GM12878 (cell line): ENCODE results near the gene ENTREP3. TPM values are rescaled to one million over a fixed set of nuclear protein-coding genes. Genes with fewer than 3 reads are reported as not detected.

Experiments used
- BCLAF1 ChIP-seq: fragments of 450-650 bp; IDR thresholded peaks from 2 replicates; pipeline ENCODE4 v1.6.1; 2017; ENCODE audit warnings: antibody characterized with exemption, mild to moderate bottlenecking, moderate library complexity
- BRCA1 ChIP-seq: IDR thresholded peaks from 2 replicates; pipeline ENCODE4 v1.6.1; 2011; ENCODE audit warnings: low read depth, low read length, improper control_type of control experiment
- CHD4 ChIP-seq: fragments of 200-600 bp; sonication (generic); IDR thresholded peaks from 2 replicates; pipeline ENCODE4 v1.6.1; 2016; ENCODE audit warnings: mild to moderate bottlenecking
- IRF5 ChIP-seq: fragments of 450-650 bp; IDR thresholded peaks from 2 replicates; pipeline ENCODE4 v1.6.1; 2017; ENCODE audit warnings: borderline replicate concordance
- KLF5 ChIP-seq: fragments of 450-650 bp; IDR thresholded peaks from 2 replicates; pipeline ENCODE4 v1.6.1; 2014; ENCODE audit warnings: mild to moderate bottlenecking; ENCODE audit not compliant: partially characterized antibody
- NKRF ChIP-seq: fragments of 450-650 bp; conservative IDR thresholded peaks from 2 replicates; pipeline ENCODE4 v1.6.1; 2017; ENCODE audit warnings: mild to moderate bottlenecking, moderate library complexity
- YBX1 ChIP-seq: fragments of 450-650 bp; IDR thresholded peaks from 2 replicates; pipeline ENCODE4 v1.6.1; 2016; ENCODE audit warnings: antibody characterized with exemption
- polyA plus RNA-seq, 11 experiments: library from polyadenylated mRNA; depleted of rRNA in 4 of 11; unstranded in 6 of 11; stranded (reverse) in 5 of 11; fragments of >200 nt; fragmentation: Nextera tagmentation in 4 of 11; fragmentation: Illumina TruSeq in 1 of 11; extraction: Ambion mirVana in 4 of 11; extraction: Trizol in 1 of 11; gene quantifications; 1 replicate in 1 of 11; 2 replicates in 10 of 11; pipeline versions ENCODE4 v1.2.1 to v1.2.3, GENCODE V29; 2011 to 2016; ENCODE audit warnings: inconsistent platforms in 2 of 11, missing spikeins in 2 of 11, low read depth in 1 of 11
- total RNA-seq, 4 experiments: library from RNA; depleted of rRNA in 3 of 4; stranded (reverse); fragments of >200 nt in 3 of 4; fragmentation: Illumina TruSeq in 1 of 4; extraction: Trizol in 1 of 4; gene quantifications; 2 replicates each; pipeline versions ENCODE4 v1.2.1 to v1.2.3, GENCODE V29; 2013 to 2021

ENTREP3 gene
- total and polyA plus RNA-seq, 10 of the 15 experiments (the other 5 are each of a cell fraction or from before 2014, with no cell fraction given) = 1.7 to 31.8 (median 3.9) TPM

GRCh38 chr1:155273343-155274245 is 18.3 kb upstream of the ENTREP3 start, which contains the start of gene CLK2 (continued):
- TF ChIP-seq KLF5 (no peak), BRCA1 (no peak), BCLAF1 (no peak), NKRF (peak; percentile 74), CHD4 (no peak), IRF5 (no peak), YBX1 (no peak)
- TF ChIP-seq, all 136 proteins: peak for 49
